Sigmoid colon (tissue), 7 donors: ENCODE results near the gene TTLL11. TPM values are rescaled to one million over a fixed set of nuclear protein-coding genes. Genes with fewer than 3 reads are reported as not detected.

ENCODE experiments used
- DNase-seq: peaks from one replicate; pipeline ENCODE4 v3.0.0-alpha.2; 2019
- H3K27ac ChIP-seq, 4 donors: fragments of 200-600 bp; sonication (generic); one replicate each; pipeline ENCODE4 v1.5.1; 2016 to 2019; ENCODE audit warnings: mild to moderate bottlenecking in 1 of 4
- H3K27me3 ChIP-seq, 3 donors: fragments of 200-600 bp; sonication (generic); one replicate each; pipeline ENCODE4 v1.5.1; 2019; ENCODE audit warnings: mild to moderate bottlenecking in 1 of 3
- H3K36me3 ChIP-seq, 4 donors: fragments of 200-600 bp; sonication (generic); one replicate each; pipeline ENCODE4 v1.5.1; 2016 to 2019
- H3K4me1 ChIP-seq, 4 donors: fragments of 200-600 bp; sonication (generic); one replicate each; pipeline ENCODE4 v1.5.1; 2017 to 2019
- H3K4me3 ChIP-seq, 4 donors: fragments of 200-600 bp; sonication (generic); one replicate each; pipeline ENCODE4 v1.5.1; 2017 to 2019; ENCODE audit warnings: mild to moderate bottlenecking in 2 of 4, moderate library complexity in 1 of 4
- H3K9me3 ChIP-seq, 4 donors: fragments of 200-600 bp in 3 of 4; sonication (generic) in 3 of 4; one replicate each; pipeline versions ENCODE4 v1.5.1 to v1.6.1; 2013 to 2019
- EP300 ChIP-seq, 4 donors: sonication (generic); formaldehyde crosslinking; IDR thresholded peaks; one replicate each; pipeline ENCODE4 v1.6.1; 2017; ENCODE audit warnings: antibody characterized with exemption in 4 of 4
- POLR2A ChIP-seq, 2 donors: fragments of 450-650 bp; IDR thresholded peaks; one replicate each; pipeline ENCODE4 v1.6.1; 2016; ENCODE audit warnings: antibody characterized with exemption in 2 of 2, mild to moderate bottlenecking in 2 of 2, moderate library complexity in 2 of 2
- POLR2AphosphoS5 ChIP-seq, 4 donors: sonication (generic); formaldehyde crosslinking; IDR thresholded peaks; one replicate each; pipeline ENCODE4 v1.6.1; 2017; ENCODE audit warnings: antibody characterized with exemption in 4 of 4
- WGBS, 2 donors: extraction: QIAGEN DNeasy Blood & Tissue Kit; methylation state at CpG; one replicate each; pipeline ENCODE4 v1.1.7; 2013; 5-methylcytosine and 5-hydroxymethylcytosine counted together
- intact Hi-C: fragments of 100-400 bp; cut with DNase I; formaldehyde crosslinking; loops from one replicate; pipeline ENCODE4 v1.15.1; 2023
- polyA plus RNA-seq, 3 donors: library from polyadenylated mRNA; stranded (reverse); fragments of 200-250 nt; gene quantifications; one replicate each; pipeline ENCODE4 v1.2.3, GENCODE V29; 2013
- total RNA-seq, 4 donors: library from RNA; depleted of rRNA; stranded (reverse); fragments of >200 nt; gene quantifications; one replicate each; pipeline ENCODE4 v1.1.0, GENCODE V29; 2016
- TF ChIP-seq, protein P1 (sequence below), 4 experiments: fragments of 450-650 bp in 3 of 4; fragments of 200-600 bp in 1 of 4; IDR thresholded peaks; one replicate each; pipeline ENCODE4 v1.5.1; 2016 to 2019; ENCODE audit warnings: antibody characterized with exemption in 4 of 4, mild to moderate bottlenecking in 3 of 4, moderate library complexity in 2 of 4
- donor health status: healthy with polysubstance abuse.
- donor health status: Bipolar disorder and iron deficiency.
- donor health status: healthy.

TTLL11 gene
- total and polyA plus RNA-seq, 7 donors, result 4.2 to 40.7 (median 27.6) TPM

- no peaks in the 10 kb centered on the region for H3K27me3 ChIP-seq
- peaks cover 30 to 63% (median 38%) of the 10 kb centered on the region in 4 donors for H3K36me3 ChIP-seq
- WGBS, 2 donors, result 81 to 82% methylated on average over 17 of the region's 17 CpGs
- H3K4me1 ChIP-seq, result peaks cover 0 to 12% (median 7%) of the 10 kb centered on the region in 4 donors
- no peaks in the 10 kb centered on the region for H3K9me3 ChIP-seq
- no peak for TF ChIP-seq POLR2AphosphoS5 (IDR thresholded peaks at IDR 0.05)
- no peak for TF ChIP-seq POLR2A (IDR thresholded peaks at IDR 0.05)
- TF ChIP-seq, protein P1, sequence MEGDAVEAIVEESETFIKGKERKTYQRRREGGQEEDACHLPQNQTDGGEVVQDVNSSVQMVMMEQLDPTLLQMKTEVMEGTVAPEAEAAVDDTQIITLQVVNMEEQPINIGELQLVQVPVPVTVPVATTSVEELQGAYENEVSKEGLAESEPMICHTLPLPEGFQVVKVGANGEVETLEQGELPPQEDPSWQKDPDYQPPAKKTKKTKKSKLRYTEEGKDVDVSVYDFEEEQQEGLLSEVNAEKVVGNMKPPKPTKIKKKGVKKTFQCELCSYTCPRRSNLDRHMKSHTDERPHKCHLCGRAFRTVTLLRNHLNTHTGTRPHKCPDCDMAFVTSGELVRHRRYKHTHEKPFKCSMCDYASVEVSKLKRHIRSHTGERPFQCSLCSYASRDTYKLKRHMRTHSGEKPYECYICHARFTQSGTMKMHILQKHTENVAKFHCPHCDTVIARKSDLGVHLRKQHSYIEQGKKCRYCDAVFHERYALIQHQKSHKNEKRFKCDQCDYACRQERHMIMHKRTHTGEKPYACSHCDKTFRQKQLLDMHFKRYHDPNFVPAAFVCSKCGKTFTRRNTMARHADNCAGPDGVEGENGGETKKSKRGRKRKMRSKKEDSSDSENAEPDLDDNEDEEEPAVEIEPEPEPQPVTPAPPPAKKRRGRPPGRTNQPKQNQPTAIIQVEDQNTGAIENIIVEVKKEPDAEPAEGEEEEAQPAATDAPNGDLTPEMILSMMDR (IDR thresholded peaks at IDR 0.05), result no peak
- TF ChIP-seq EP300 (IDR thresholded peaks at IDR 0.05), result no peak
- H3K27ac ChIP-seq, result peak overlapping the region in 1 of 4 donors; percentile 18
- no peak for DNase-seq
- intact Hi-C loops, result no loop called here
- no peak overlapping the region for H3K4me3 ChIP-seq
These were observed 308.2 kb downstream of the TTLL11 start for GRCh38 chr9:121784731-121785411.

- intact Hi-C loops, result no loop called here
- Histone ChIP-seq H3K36me3 (peaks cover 30 to 63% (median 38%) of the 10 kb centered on the region in 4 donors), H3K4me1 (peaks cover 0 to 22% (median 17%) of the 10 kb centered on the region in 4 donors), H3K9me3 (no peaks in the 10 kb centered on the region), H3K27ac (peak overlapping the region in 1 of 4 donors; percentile 16), H3K27me3 (no peaks in the 10 kb centered on the region), H3K4me3 (no peak overlapping the region)
- DNase-seq, result no peak
- 76 to 86% methylated on average over 26 of the region's 26 CpGs for WGBS, 2 donors
- TF ChIP-seq POLR2A (IDR thresholded peaks at IDR 0.05), result no peak
- TF ChIP-seq, protein P1 (IDR thresholded peaks at IDR 0.05), result no peak
- no peak for TF ChIP-seq EP300 (IDR thresholded peaks at IDR 0.05)
These were observed 309.3 kb downstream of the TTLL11 start for GRCh38 chr9:121783521-121784507.

DNA sequence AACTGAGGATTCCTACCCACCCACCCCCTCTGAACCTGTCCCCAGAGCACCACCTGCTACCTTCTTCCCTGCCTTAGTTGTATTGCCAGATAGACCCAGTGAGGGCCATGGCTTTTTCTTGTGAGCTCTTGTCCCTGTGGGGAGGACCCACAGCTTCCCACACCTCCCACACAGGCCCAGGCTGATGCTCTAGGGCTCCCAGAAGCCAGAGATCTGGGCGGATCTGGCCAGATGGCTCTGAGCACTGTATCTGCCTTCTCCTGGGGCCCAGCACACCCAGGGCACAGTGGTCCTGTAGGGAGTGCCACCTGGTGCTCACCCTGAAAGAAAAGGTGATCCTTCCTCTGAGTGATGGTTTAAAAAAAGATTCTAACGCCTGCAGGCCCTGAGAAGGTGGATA is 310.0 kb downstream of the TTLL11 start:
- DNase-seq, result no peak
- H3K4me1 ChIP-seq, result peaks cover 0 to 27% (median 23%) of the 10 kb centered on the region in 4 donors
- H3K9me3 ChIP-seq, result no peaks in the 10 kb centered on the region
- 85 to 87% methylated on average over 2 of the region's 2 CpGs for WGBS, 2 donors
- no peaks in the 10 kb centered on the region for H3K27me3 ChIP-seq
- H3K36me3 ChIP-seq, result peaks cover 30 to 64% (median 39%) of the 10 kb centered on the region in 4 donors
- H3K27ac ChIP-seq, result peak overlapping the region in 1 of 4 donors; percentile 16
- TF ChIP-seq POLR2A (IDR thresholded peaks at IDR 0.05) (no peak), POLR2AphosphoS5 (IDR thresholded peaks at IDR 0.05) (no peak)
- TF ChIP-seq, protein P1 (IDR thresholded peaks at IDR 0.05), result no peak
- H3K4me3 ChIP-seq, result no peak overlapping the region
- intact Hi-C loops, result no loop called here

DNA sequence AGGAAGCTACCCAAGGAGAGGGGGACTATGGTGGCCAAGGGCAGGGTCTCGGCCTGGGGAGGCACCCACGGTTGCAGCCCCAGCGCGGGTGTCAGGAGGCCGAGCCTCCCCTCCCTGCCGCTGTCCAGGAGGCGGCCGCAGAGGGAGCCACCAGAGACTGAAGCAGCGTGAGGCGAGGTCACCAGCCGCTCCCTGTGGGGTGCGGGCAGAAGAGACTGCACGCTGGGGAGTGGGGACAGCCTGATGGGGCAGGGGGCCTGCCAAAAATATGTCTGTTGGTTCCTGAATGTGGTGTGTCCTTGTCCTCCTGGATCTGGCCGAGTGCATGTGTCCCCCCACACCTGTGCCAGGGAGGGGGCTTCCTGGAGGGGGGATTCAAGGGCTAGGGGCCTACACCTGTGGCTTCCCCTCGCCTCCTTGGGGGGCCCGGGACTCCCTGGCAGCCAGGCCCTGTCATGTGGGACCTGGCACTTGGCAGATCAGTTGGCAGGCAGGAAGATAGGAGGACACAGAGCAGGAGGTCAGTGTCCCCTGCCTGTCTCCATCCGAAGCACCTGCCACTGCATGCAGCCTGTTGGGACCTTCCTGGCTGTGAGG is 310.5 kb downstream of the TTLL11 start:
- Histone ChIP-seq H3K4me1 (peaks cover 0 to 30% (median 23%) of the 10 kb centered on the region in 4 donors), H3K4me3 (no peak overlapping the region), H3K27me3 (no peaks in the 10 kb centered on the region), H3K27ac (peak overlapping the region in 1 of 4 donors; percentile 8), H3K36me3 (peaks cover 30 to 69% (median 41%) of the 10 kb centered on the region in 4 donors), H3K9me3 (no peaks in the 10 kb centered on the region)
- WGBS, 2 donors, result 94 to 95% methylated on average over 17 of the region's 17 CpGs
- DNase-seq, result no peak
- no peak for TF ChIP-seq POLR2AphosphoS5 (IDR thresholded peaks at IDR 0.05)
- no peak for TF ChIP-seq EP300 (IDR thresholded peaks at IDR 0.05)
- TF ChIP-seq POLR2A (IDR thresholded peaks at IDR 0.05), result no peak
- TF ChIP-seq, protein P1 (IDR thresholded peaks at IDR 0.05), result no peak
- intact Hi-C loops, result no loop called here
